PC-9 (cell line): ENCODE data around the gene ACER3. TPM values are rescaled to one million over a fixed set of nuclear protein-coding genes. Genes with fewer than 3 reads are reported as not detected.

Experiments
- BruUV-seq: library from RNA; stranded (reverse); fragments of 400-500 nt; replicated peaks from 2 replicates; lab custom pipeline; 2021; lab: Mats Ljungman, UMichigan
- CTCF ChIA-PET: fragments of 300-600 bp; sonication (Branson Sonifier 250); formaldehyde crosslinking; loops from one replicate; lab custom pipeline; 2022; ENCODE audit warnings: antibody characterized with exemption; lab: Charles Lee
- POLR2A ChIA-PET: fragments of 300-600 bp; sonication (Branson Sonifier 250); formaldehyde crosslinking; loops from one replicate; lab custom pipeline; 2022; ENCODE audit warnings: antibody characterized with exemption; ENCODE audit not compliant: unreplicated experiment; lab: Charles Lee
- DNase-seq, 2 experiments: peaks; one replicate each; pipeline versions ENCODE4 v3.0.0 to v3.0.0-alpha.2; 2015 to 2022; ENCODE audit warnings: mixed read lengths in 1 of 2
- H2AFZ ChIP-seq: fragments of 200-600 bp; sonication (generic); 2 replicates; pipeline ENCODE4 v1.8.1; 2017; ENCODE audit warnings: antibody characterized with exemption
- H3F3A ChIP-seq: fragments of 200-600 bp; sonication (generic); 2 replicates; pipeline ENCODE4 v1.8.1; 2017; ENCODE audit warnings: antibody characterized with exemption, mild to moderate bottlenecking, low read depth; ENCODE audit not compliant: insufficient read depth
- H3K27ac ChIP-seq: fragments of 200-600 bp; sonication (generic); 2 replicates; pipeline ENCODE4 v1.6.1; 2016; ENCODE audit warnings: mixed run types
- H3K27me3 ChIP-seq: fragments of 200-600 bp; sonication (generic); 2 replicates; pipeline ENCODE4 v1.6.1; 2016; ENCODE audit warnings: low read depth, mixed run types; ENCODE audit not compliant: insufficient read depth
- H3K36me3 ChIP-seq: fragments of 200-600 bp; sonication (generic); 2 replicates; pipeline ENCODE4 v1.6.1; 2016; ENCODE audit warnings: low read depth, mixed run types
- H3K4me1 ChIP-seq: fragments of 200-600 bp; sonication (generic); replicated peaks from 2 replicates; pipeline ENCODE4 v1.6.1; 2016; ENCODE audit warnings: mixed run types; ENCODE audit not compliant: insufficient read depth
- H3K4me2 ChIP-seq: fragments of 200-600 bp; sonication (generic); 2 replicates; pipeline ENCODE4 v1.6.1; 2017; ENCODE audit warnings: mixed run types
- H3K4me3 ChIP-seq: fragments of 200-600 bp; sonication (generic); 2 replicates; pipeline ENCODE4 v1.6.1; 2016; ENCODE audit warnings: mixed run types
- H3K79me2 ChIP-seq: fragments of 200-600 bp; sonication (generic); 2 replicates; pipeline ENCODE4 v1.6.1; 2017; ENCODE audit warnings: low read depth, mixed run types
- H3K9me2 ChIP-seq: fragments of 200-600 bp; sonication (generic); 2 replicates; pipeline ENCODE4 v1.8.1; 2017; ENCODE audit warnings: mild to moderate bottlenecking; ENCODE audit not compliant: insufficient read depth
- H3K9me3 ChIP-seq: fragments of 200-600 bp; sonication (generic); 2 replicates; pipeline ENCODE4 v1.8.1; 2016; ENCODE audit warnings: low read depth; ENCODE audit not compliant: insufficient read depth
- H4K20me1 ChIP-seq: fragments of 200-600 bp; sonication (generic); 2 replicates; pipeline ENCODE4 v1.8.1; 2017; ENCODE audit not compliant: insufficient read depth
- EZH2 ChIP-seq: fragments of 200-600 bp; sonication (generic); IDR thresholded peaks from 2 replicates; pipeline ENCODE4 v1.8.0; 2017; ENCODE audit warnings: antibody characterized with exemption, low read depth
- intact Hi-C: fragments of 100-400 bp; cut with micrococcal nuclease; formaldehyde crosslinking; loops from one replicate; pipeline ENCODE4 v1.10.0; 2022; ENCODE audit not compliant: unreplicated experiment
- total RNA-seq: library from RNA; stranded (reverse); gene quantifications from 2 replicates; pipeline ENCODE4 v1.2.3, GENCODE V29; 2021
- TF ChIP-seq, protein P1 (sequence below): fragments of 200-600 bp; sonication (generic); conservative IDR thresholded peaks from 2 replicates; pipeline ENCODE4 v1.6.1; 2017; ENCODE audit warnings: mixed run types, antibody characterized with exemption, mild to moderate bottlenecking, moderate library complexity

The ACER3 gene
- total RNA-seq, 1 experiment from 2014 or later: 21.3 TPM

- Histone ChIP-seq H2AFZ (no peak overlapping the region), H3K4me2 (no peak overlapping the region), H3K36me3 (no peaks in the 10 kb centered on the region), H4K20me1 (no peaks in the 10 kb centered on the region), H3F3A (no peaks in the 10 kb centered on the region), H3K27me3 (no peaks in the 10 kb centered on the region), H3K9me3 (no peaks in the 10 kb centered on the region), H3K27ac (no peak overlapping the region), H3K79me2 (0 out of 2 replicates have a peak, but pooled peaks cover 3% of the 10 kb centered on the region), H3K4me3 (no peak overlapping the region), H3K9me2 (no peaks in the 10 kb centered on the region), H3K4me1 (peaks cover 11% of the 10 kb centered on the region)
- DNase-seq: no peak
- POLR2A ChIA-PET: no interaction called here
- CTCF ChIA-PET: interaction anchor here (0.7 to 1.3 kb wide), 3 partner anchors 90 to 756 kb away, joined by 3 to 4 read pairs (median 3); no protein-coding TSS in a partner anchor
- BruUV-seq: no TSS peak
- no peak for TF ChIP-seq EZH2
- TF ChIP-seq, protein P1, sequence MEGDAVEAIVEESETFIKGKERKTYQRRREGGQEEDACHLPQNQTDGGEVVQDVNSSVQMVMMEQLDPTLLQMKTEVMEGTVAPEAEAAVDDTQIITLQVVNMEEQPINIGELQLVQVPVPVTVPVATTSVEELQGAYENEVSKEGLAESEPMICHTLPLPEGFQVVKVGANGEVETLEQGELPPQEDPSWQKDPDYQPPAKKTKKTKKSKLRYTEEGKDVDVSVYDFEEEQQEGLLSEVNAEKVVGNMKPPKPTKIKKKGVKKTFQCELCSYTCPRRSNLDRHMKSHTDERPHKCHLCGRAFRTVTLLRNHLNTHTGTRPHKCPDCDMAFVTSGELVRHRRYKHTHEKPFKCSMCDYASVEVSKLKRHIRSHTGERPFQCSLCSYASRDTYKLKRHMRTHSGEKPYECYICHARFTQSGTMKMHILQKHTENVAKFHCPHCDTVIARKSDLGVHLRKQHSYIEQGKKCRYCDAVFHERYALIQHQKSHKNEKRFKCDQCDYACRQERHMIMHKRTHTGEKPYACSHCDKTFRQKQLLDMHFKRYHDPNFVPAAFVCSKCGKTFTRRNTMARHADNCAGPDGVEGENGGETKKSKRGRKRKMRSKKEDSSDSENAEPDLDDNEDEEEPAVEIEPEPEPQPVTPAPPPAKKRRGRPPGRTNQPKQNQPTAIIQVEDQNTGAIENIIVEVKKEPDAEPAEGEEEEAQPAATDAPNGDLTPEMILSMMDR: no peak
- intact Hi-C loops: no loop called here
Observed at GRCh38 chr11:76888989-76889388, 28.3 kb downstream of the ACER3 start.

- no TSS peak for BruUV-seq
- no peaks in the 10 kb centered on the region for H4K20me1 ChIP-seq
- no peak for DNase-seq
- no peak overlapping the region for H3K4me3 ChIP-seq
- intact Hi-C loops: no loop called here
- no peaks in the 10 kb centered on the region for H3K9me2 ChIP-seq
- H3K79me2 ChIP-seq: no peaks in the 10 kb centered on the region
- H3K36me3 ChIP-seq: no peaks in the 10 kb centered on the region
- ChIA-PET POLR2A (no interaction called here), CTCF (interaction anchor here (0.7 to 1.3 kb wide), 3 partner anchors 91 to 756 kb away, joined by 3 to 4 read pairs (median 3); no protein-coding TSS in a partner anchor)
- H3K4me2 ChIP-seq: no peak overlapping the region
- H3K27ac ChIP-seq: no peak overlapping the region
- H3K9me3 ChIP-seq: no peaks in the 10 kb centered on the region
- H3K4me1 ChIP-seq: peaks cover 11% of the 10 kb centered on the region
- no peak overlapping the region for H2AFZ ChIP-seq
- H3K27me3 ChIP-seq: no peaks in the 10 kb centered on the region
- no peaks in the 10 kb centered on the region for H3F3A ChIP-seq
- no peak for TF ChIP-seq EZH2
- TF ChIP-seq, protein P1: no peak
Observed at GRCh38 chr11:76889411-76889975, 28.8 kb downstream of the ACER3 start.

GRCh38 chr11:76890329-76890728 lies 29.6 kb downstream of the ACER3 start:
- no peaks in the 10 kb centered on the region for H3K27me3 ChIP-seq
- CTCF ChIA-PET: no interaction called here
- BruUV-seq: no TSS peak
- no peaks in the 10 kb centered on the region for H3K9me3 ChIP-seq
- H2AFZ ChIP-seq: no peak overlapping the region
- H3K79me2 ChIP-seq: no peaks in the 10 kb centered on the region
- intact Hi-C loops: no loop called here
- TF ChIP-seq, protein P1: no peak
- no peak for TF ChIP-seq EZH2
- no peaks in the 10 kb centered on the region for H4K20me1 ChIP-seq
- H3F3A ChIP-seq: no peaks in the 10 kb centered on the region
- H3K4me3 ChIP-seq: no peak overlapping the region
- no peak overlapping the region for H3K27ac ChIP-seq
- H3K4me2 ChIP-seq: no peak overlapping the region
- no peak for DNase-seq
- H3K4me1 ChIP-seq: peaks cover 7% of the 10 kb centered on the region
- POLR2A ChIA-PET: no interaction called here
- H3K36me3 ChIP-seq: no peaks in the 10 kb centered on the region
- H3K9me2 ChIP-seq: no peaks in the 10 kb centered on the region
